ENCODE results near the gene ODAD4.
"Not testable (repeated sequence)": the region's sequence is repeated elsewhere in the genome, so short reads cannot be mapped to it uniquely, and the experiment has no call there.

Gene ODAD4

GRCh38 chr17:42005166-42005565 lies 74.7 kb downstream of the ODAD4 start:
- no peak for DNase-seq

DNA sequence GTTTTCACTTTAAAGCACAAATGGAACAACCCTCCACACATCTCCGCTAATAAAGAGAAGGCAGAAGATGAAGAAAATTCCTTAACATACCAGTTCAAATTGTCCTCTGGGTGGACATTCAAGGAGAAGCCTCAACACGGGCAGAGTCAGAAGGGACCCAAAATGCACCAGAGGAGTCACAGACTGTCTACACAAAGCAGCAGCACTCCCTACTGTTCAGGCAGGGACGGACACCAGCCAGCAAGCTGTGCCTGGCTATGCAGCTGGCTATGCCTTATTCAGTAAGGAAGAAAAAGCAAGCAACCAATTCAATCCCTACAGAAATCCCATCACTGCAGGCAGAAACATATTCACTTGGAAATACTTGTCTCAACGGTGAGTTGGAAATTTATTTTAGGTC lies 78.8 kb downstream of the ODAD4 start:
- no peak for DNase-seq

- not testable (repeated sequence) for DNase-seq
Observed at GRCh38 chr17:42010266-42010680, 79.9 kb downstream of the ODAD4 start.

DNA sequence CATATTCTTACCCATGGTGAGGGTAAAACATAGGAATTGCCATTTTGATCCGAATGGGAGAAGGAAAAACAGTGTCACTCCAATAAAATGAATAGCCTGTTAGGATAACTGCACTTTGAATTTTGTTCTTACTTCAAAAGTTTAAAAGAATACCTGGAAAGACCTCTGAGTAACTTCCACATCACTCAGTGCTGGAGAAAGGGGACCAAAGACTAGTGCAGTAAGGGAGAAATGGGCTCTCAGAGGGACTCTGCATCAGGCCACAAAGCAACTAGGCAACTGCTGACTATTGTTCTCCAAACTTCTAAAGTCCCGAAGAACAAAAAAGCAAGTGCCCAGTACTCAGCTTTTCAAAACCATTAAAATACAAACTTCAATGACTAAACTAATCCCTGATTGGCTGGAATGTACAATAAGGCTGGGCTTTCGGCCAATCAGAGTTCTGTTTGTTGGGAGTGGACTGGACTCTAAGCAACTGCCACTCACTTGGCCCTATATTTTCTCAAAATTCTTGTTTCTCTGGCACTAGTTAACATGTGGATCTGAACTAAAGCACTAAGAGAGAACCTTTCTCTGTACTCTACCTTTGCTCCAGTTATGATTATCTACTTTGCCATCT lies 80.6 kb downstream of the ODAD4 start:
- DNase-seq = no peak

DNA sequence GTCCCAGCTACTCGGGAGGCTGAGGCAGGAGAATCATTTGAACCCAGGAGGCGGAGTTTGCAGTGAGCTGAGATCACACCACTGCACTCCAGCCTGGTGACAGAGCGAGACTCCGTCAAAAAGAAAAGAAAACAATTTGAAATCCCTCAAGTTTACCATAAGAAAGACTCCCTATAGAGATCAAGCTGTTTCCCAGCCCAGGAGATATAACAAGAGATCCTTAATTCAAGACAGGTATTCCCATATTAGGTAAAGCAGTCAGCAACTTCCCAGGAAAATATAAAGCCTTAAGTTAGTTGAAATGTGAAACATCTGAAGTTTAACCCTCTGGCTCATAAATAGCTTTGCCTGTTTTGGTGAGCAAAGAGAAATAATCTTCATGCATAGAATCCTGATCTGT lies 81.9 kb downstream of the ODAD4 start:
- DNase-seq = not testable (repeated sequence)

DNA sequence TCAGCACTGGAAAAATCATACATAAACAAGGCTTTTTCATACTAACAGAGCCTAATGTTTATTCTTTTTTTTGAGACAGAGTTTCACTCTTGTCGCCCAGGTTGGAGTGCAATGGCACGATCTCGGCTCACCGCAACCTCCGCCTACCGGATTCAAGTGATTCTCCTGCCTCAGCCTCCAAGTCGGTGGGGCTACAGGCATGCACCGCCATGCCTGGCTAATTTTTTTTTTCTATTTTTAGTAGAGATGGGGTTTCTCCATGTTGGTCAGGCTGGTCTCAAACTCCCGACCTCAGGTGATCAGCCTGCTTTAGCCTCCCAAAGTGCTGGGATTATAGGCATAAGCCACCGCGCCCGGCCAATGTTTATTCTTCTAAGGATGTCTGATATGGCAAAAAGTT lies 83.3 kb downstream of the ODAD4 start:
- not testable (repeated sequence) for DNase-seq
